Measurements from ENCODE around the gene ZSCAN20.
"Not testable (repeated sequence)": the region's sequence is repeated elsewhere in the genome, so short reads cannot be mapped to it uniquely, and the experiment has no call there.

The ZSCAN20 gene

GRCh38 chr1:33473900-33474299, 1.5 kb downstream of the ZSCAN20 start:
- DNase-seq (ENCODE audit: low read depth in 2 of 3, low spot score in 2 of 3): no peak

- no peak for DNase-seq (ENCODE audit: low read depth in 2 of 3, low spot score in 2 of 3)
Observed at GRCh38 chr1:33477451-33477850, 5.0 kb downstream of the ZSCAN20 start.

- DNase-seq (ENCODE audit: low read depth in 2 of 3, low spot score in 2 of 3): no peak
Observed at GRCh38 chr1:33482412-33482811, 10.0 kb downstream of the ZSCAN20 start.

- DNase-seq (ENCODE audit: low read depth in 2 of 3, low spot score in 2 of 3): no peak
Observed at GRCh38 chr1:33488624-33489023, 16.2 kb downstream of the ZSCAN20 start.

- DNase-seq (ENCODE audit: low read depth in 2 of 3, low spot score in 2 of 3): no peak
Observed at GRCh38 chr1:33494929-33495328, 22.5 kb downstream of the ZSCAN20 start.

GRCh38 chr1:33497410-33497809, 25.0 kb downstream of the ZSCAN20 start:
- DNase-seq (ENCODE audit: low read depth in 2 of 3, low spot score in 2 of 3): no peak

- DNase-seq (ENCODE audit: low read depth in 2 of 3, low spot score in 2 of 3): no peak
Observed at GRCh38 chr1:33500547-33500946, 28.1 kb downstream of the ZSCAN20 start.

GRCh38 chr1:33501309-33501708, 28.9 kb downstream of the ZSCAN20 start:
- no peak for DNase-seq (ENCODE audit: low read depth in 2 of 3, low spot score in 2 of 3)

- no peak for DNase-seq (ENCODE audit: low read depth in 2 of 3, low spot score in 2 of 3)
Observed at GRCh38 chr1:33501774-33502173, 29.3 kb downstream of the ZSCAN20 start.

GRCh38 chr1:33502726-33503125, 30.3 kb downstream of the ZSCAN20 start:
- no peak for DNase-seq (ENCODE audit: low read depth in 2 of 3, low spot score in 2 of 3)

- DNase-seq (ENCODE audit: low read depth in 2 of 3, low spot score in 2 of 3): no peak
Observed at GRCh38 chr1:33503506-33503905, 31.1 kb downstream of the ZSCAN20 start.

- DNase-seq (ENCODE audit: low read depth in 2 of 3, low spot score in 2 of 3): no peak
Observed at GRCh38 chr1:33507661-33508060, 35.2 kb downstream of the ZSCAN20 start.

- no peak for DNase-seq (ENCODE audit: low read depth in 2 of 3, low spot score in 2 of 3)
Observed at GRCh38 chr1:33508151-33508550, 35.7 kb downstream of the ZSCAN20 start.

- DNase-seq (ENCODE audit: low read depth in 2 of 3, low spot score in 2 of 3): not testable (repeated sequence)
Observed at GRCh38 chr1:33509276-33509675, 36.8 kb downstream of the ZSCAN20 start.

GRCh38 chr1:33512226-33513011, 40.0 kb downstream of the ZSCAN20 start:
- DNase-seq (ENCODE audit: low read depth in 2 of 3, low spot score in 2 of 3): no peak

- no peak for DNase-seq (ENCODE audit: low read depth in 2 of 3, low spot score in 2 of 3)
Observed at GRCh38 chr1:33515112-33515511, 42.7 kb downstream of the ZSCAN20 start.

GRCh38 chr1:33515607-33516006, 43.2 kb downstream of the ZSCAN20 start:
- no peak for DNase-seq (ENCODE audit: low read depth in 2 of 3, low spot score in 2 of 3)

GRCh38 chr1:33516428-33516827, 44.0 kb downstream of the ZSCAN20 start:
- DNase-seq (ENCODE audit: low read depth in 2 of 3, low spot score in 2 of 3): no peak

GRCh38 chr1:33516891-33517567, 44.6 kb downstream of the ZSCAN20 start:
- no peak for DNase-seq (ENCODE audit: low read depth in 2 of 3, low spot score in 2 of 3)

GRCh38 chr1:33517596-33518250, 45.3 kb downstream of the ZSCAN20 start:
- no peak for DNase-seq (ENCODE audit: low read depth in 2 of 3, low spot score in 2 of 3)

- DNase-seq (ENCODE audit: low read depth in 2 of 3, low spot score in 2 of 3): no peak
Observed at GRCh38 chr1:33519240-33519884, 46.9 kb downstream of the ZSCAN20 start.

- no peak for DNase-seq (ENCODE audit: low read depth in 2 of 3, low spot score in 2 of 3)
Observed at GRCh38 chr1:33524586-33524985, 52.1 kb downstream of the ZSCAN20 start.

All from activated CD8-positive, alpha-beta memory T cell treated with anti-CD3 and anti-CD28 coated beads for 48 hours (primary cell).